HCT116 (cell line): Measurements from ENCODE around the gene SCG5. TPM values are rescaled to one million over a fixed set of nuclear protein-coding genes. Genes with fewer than 3 reads are reported as not detected.

Experiments
- ATAC-seq: fragments of 200-7000 bp; cut with Tn5 transposase; 2 replicates; pipeline ENCODE4 v1.9.1; 2020; ENCODE audit warnings: mild to moderate bottlenecking, moderate library complexity
- BruUV-seq: library from RNA; stranded (reverse); fragments of 400-500 nt; replicated peaks from 2 replicates; lab custom pipeline; 2021; lab: Mats Ljungman, UMichigan
- CTCF ChIA-PET: fragments of 300-600 bp; sonication (Branson Sonifier 250); formaldehyde crosslinking; loops from one replicate; lab custom pipeline; 2021; ENCODE audit warnings: antibody characterized with exemption; lab: Charles Lee
- POLR2A ChIA-PET: fragments of 300-600, 350-600 bp; sonication (Branson Sonifier 250); formaldehyde crosslinking; loops from one replicate; lab custom pipeline; 2021; ENCODE audit warnings: antibody characterized with exemption; lab: Charles Lee
- RAD21 ChIA-PET, 2 experiments: fragments of 300-600 bp; sonication (Branson Sonifier 250); formaldehyde crosslinking; loops; one replicate each; lab custom pipeline; 2023; ENCODE audit warnings: low total read pairs in 2 of 2; ENCODE audit not compliant: uncharacterized antibody in 2 of 2, unreplicated experiment in 2 of 2, low non-redundant PET in 1 of 2; lab: Charles Lee
- DNase-seq: peaks from one replicate; pipeline ENCODE4 v3.0.0-alpha.2; 2010; ENCODE audit warnings: low read depth, low spot score
- H2AFZ ChIP-seq: fragments of 200-600 bp; shearing (Covaris generic), sonication (generic); 2 replicates; pipeline ENCODE4 v1.6.1; 2017; ENCODE audit warnings: low read depth, mixed run types, mixed read lengths, antibody characterized with exemption, low read length; ENCODE audit not compliant: poor library complexity, severe bottlenecking
- H3K27ac ChIP-seq: 2 replicates; pipeline ENCODE4 v1.5.1; 2012; ENCODE audit warnings: low read depth, low read length
- H3K27me3 ChIP-seq: fragments of 200-600 bp; sonication (generic); 2 replicates; pipeline ENCODE4 v1.6.1; 2016; ENCODE audit warnings: mixed run types, low read length, mixed read lengths; ENCODE audit not compliant: insufficient read depth
- H3K36me3 ChIP-seq, 2 experiments: fragments of 200-500 bp in 1 of 2; fragments of 200-600 bp in 1 of 2; sonication (Bioruptor generic) in 1 of 2; sonication (generic) in 1 of 2; 2 replicates each; pipeline versions ENCODE4 v1.5.1 to v1.6.1; 2014 to 2016; ENCODE audit warnings: low read length in 2 of 2, inconsistent platforms in 1 of 2, mixed read lengths in 1 of 2, mixed run types in 1 of 2; ENCODE audit not compliant: insufficient read depth in 2 of 2, control insufficient read depth in 1 of 2
- H3K4me1 ChIP-seq, 2 experiments: fragments of 200-600 bp in 1 of 2; sonication (generic) in 1 of 2; 2 replicates each; pipeline versions ENCODE4 v1.5.1 to v1.6.1; 2012 to 2017; ENCODE audit warnings: low read length in 2 of 2, inconsistent platforms in 1 of 2, mild to moderate bottlenecking in 1 of 2, mixed read lengths in 1 of 2, mixed run types in 1 of 2, moderate library complexity in 1 of 2; ENCODE audit not compliant: insufficient read depth in 2 of 2, control insufficient read depth in 1 of 2
- H3K4me2 ChIP-seq: fragments of 200-600 bp; sonication (generic); 2 replicates; pipeline ENCODE4 v1.6.1; 2017; ENCODE audit warnings: mixed run types, low read length, mixed read lengths
- H3K4me3 ChIP-seq, 2 experiments: fragments of 200-600 bp in 1 of 2; sonication (generic) in 1 of 2; replicated peaks in 1 of 2; 2 replicates each; pipeline ENCODE4 v1.5.1; 2011 to 2016; ENCODE audit warnings: low read length in 2 of 2, control low read depth in 1 of 2, low read depth in 1 of 2, mild to moderate bottlenecking in 1 of 2, mixed read lengths in 1 of 2, mixed run types in 1 of 2
- H3K79me2 ChIP-seq: fragments of 200-600 bp; sonication (generic); 2 replicates; pipeline ENCODE4 v1.6.1; 2017; ENCODE audit warnings: mild to moderate bottlenecking, mixed run types, low read length, moderate library complexity, mixed read lengths; ENCODE audit not compliant: insufficient read depth
- H3K9ac ChIP-seq: fragments of 200-600 bp; sonication (generic); 2 replicates; pipeline ENCODE4 v1.6.1; 2016; ENCODE audit warnings: low read length, mixed read lengths
- H3K9me2 ChIP-seq: fragments of 200-600 bp; sonication (generic), shearing (Covaris generic); 2 replicates; pipeline ENCODE4 v1.6.1; 2017; ENCODE audit warnings: mixed run types, mild to moderate bottlenecking, moderate library complexity; ENCODE audit not compliant: insufficient read depth
- H3K9me3 ChIP-seq, 2 experiments: fragments of 200-500 bp in 1 of 2; fragments of 200-600 bp in 1 of 2; sonication (Bioruptor generic) in 1 of 2; sonication (generic) in 1 of 2; 2 replicates each; pipeline ENCODE4 v1.6.1; 2014 to 2017; ENCODE audit warnings: low read length in 2 of 2, mixed read lengths in 2 of 2, inconsistent platforms in 1 of 2, low read depth in 1 of 2, mild to moderate bottlenecking in 1 of 2, mixed run types in 1 of 2, moderate library complexity in 1 of 2; ENCODE audit not compliant: control insufficient read depth in 1 of 2, insufficient read depth in 1 of 2
- H4K20me1 ChIP-seq: fragments of 200-600 bp; sonication (generic), shearing (Covaris generic); 2 replicates; pipeline ENCODE4 v1.6.1; 2017; ENCODE audit warnings: mixed run types, mild to moderate bottlenecking, moderate library complexity; ENCODE audit not compliant: insufficient read depth
- ATF3 ChIP-seq: IDR thresholded peaks from 2 replicates; pipeline ENCODE4 v1.6.1; 2012
- ELF1 ChIP-seq: IDR thresholded peaks from 2 replicates; pipeline ENCODE4 v1.6.1; 2012; ENCODE audit warnings: low read depth, borderline replicate concordance
- EZH2phosphoT487 ChIP-seq: fragments of 200-600 bp; IDR thresholded peaks from 2 replicates; pipeline ENCODE4 v1.6.1; 2018; ENCODE audit warnings: antibody characterized with exemption, borderline replicate concordance
- FOSL1 ChIP-seq: IDR thresholded peaks from 2 replicates; pipeline ENCODE4 v1.6.1; 2012; ENCODE audit warnings: low read depth
- RAD21 ChIP-seq: IDR thresholded peaks from 2 replicates; pipeline ENCODE4 v1.6.1; 2012; ENCODE audit warnings: low read depth, mild to moderate bottlenecking
- REST ChIP-seq: IDR thresholded peaks from 2 replicates; pipeline ENCODE4 v1.6.1; 2012; ENCODE audit warnings: low read depth
- SP1 ChIP-seq: IDR thresholded peaks from 2 replicates; pipeline ENCODE4 v1.6.1; 2012; ENCODE audit warnings: low read depth
- TCF7L2 ChIP-seq: IDR thresholded peaks from 2 replicates; pipeline ENCODE4 v1.7.0; 2011; ENCODE audit warnings: borderline replicate concordance, inconsistent platforms; ENCODE audit not compliant: insufficient read depth, insufficient read length; ENCODE audit errors: extremely low read depth
- intact Hi-C: fragments of 100-400 bp; cut with micrococcal nuclease; formaldehyde crosslinking; loops from 2 replicates; pipeline ENCODE4 v1.10.0; 2022
- total RNA-seq: library from RNA; stranded (reverse); gene quantifications from one replicate; pipeline ENCODE4 v1.2.1, GENCODE V29; 2021; ENCODE audit not compliant: unreplicated experiment

Gene SCG5
- total RNA-seq, 1 experiment from 2014 or later: 1.7 TPM

GRCh38 chr15:32738666-32739065, 97.2 kb downstream of the SCG5 start (continued):
- TF ChIP-seq REST (no peak), SP1 (no peak), ELF1 (no peak), ATF3 (no peak), RAD21 (no peak), EZH2phosphoT487 (no peak), TCF7L2 (no peak)
- TF ChIP-seq, all 23 proteins: peak for 0

GRCh38 chr15:32739522-32740063, 98.1 kb downstream of the SCG5 start:
- ATAC-seq (no peak), DNase-seq (no peak)
- Histone ChIP-seq H3K27ac (no peak overlapping the region), H3K9me3 (no peaks in the 10 kb centered on the region), H3K9me2 (no peaks in the 10 kb centered on the region), H3K4me1 (no peaks in the 10 kb centered on the region), H4K20me1 (no peaks in the 10 kb centered on the region), H3K27me3 (no peaks in the 10 kb centered on the region), H3K9ac (no peak overlapping the region), H3K36me3 (no peaks in the 10 kb centered on the region), H3K4me3 (no peak overlapping the region), H3K4me2 (no peak overlapping the region), H2AFZ (no peak overlapping the region)
- intact Hi-C loops: no loop called here
- ChIA-PET POLR2A (no interaction called here), CTCF (no interaction called here), RAD21 (no interaction called here)
- BruUV-seq: no TSS peak
- TF ChIP-seq FOSL1: no peak
- TF ChIP-seq REST: no peak
- TF ChIP-seq, all 23 proteins: peak for 0
- H3K79me2 ChIP-seq: no peaks in the 10 kb centered on the region
